OCI-LY1 (cell line): ENCODE results near the gene FGFR1OP2.

Experiments used
- H2AFZ ChIP-seq: fragments of 200-600 bp; sonication (generic), shearing (Covaris generic); 2 replicates; pipeline ENCODE4 v1.6.0; 2014; ENCODE audit warnings: antibody characterized with exemption, mild to moderate bottlenecking, low read length
- H3F3A ChIP-seq: fragments of 200-600 bp; sonication (generic), shearing (Covaris generic); 2 replicates; pipeline ENCODE4 v1.6.0; 2014; ENCODE audit warnings: mild to moderate bottlenecking, antibody characterized with exemption, low read length, moderate library complexity; ENCODE audit not compliant: insufficient read depth
- H3K27ac ChIP-seq: fragments of 200-600 bp; sonication (generic); 2 replicates; pipeline ENCODE4 v1.5.1; 2014; ENCODE audit warnings: low read length, mixed run types, mild to moderate bottlenecking, low read depth; ENCODE audit not compliant: poor library complexity, severe bottlenecking
- H3K27me3 ChIP-seq: fragments of 200-600 bp; sonication (generic); 2 replicates; pipeline ENCODE4 v1.6.0; 2014; ENCODE audit warnings: antibody characterized with exemption, mild to moderate bottlenecking, low read length, moderate library complexity; ENCODE audit not compliant: insufficient read depth
- H3K36me3 ChIP-seq: fragments of 200-600 bp; sonication (generic); 2 replicates; pipeline ENCODE4 v1.6.1; 2014; ENCODE audit warnings: mild to moderate bottlenecking, antibody characterized with exemption, low read length, moderate library complexity, mixed read lengths; ENCODE audit not compliant: insufficient read depth
- H3K4me1 ChIP-seq: fragments of 200-600 bp; sonication (generic); 2 replicates; pipeline ENCODE4 v1.5.1; 2014; ENCODE audit warnings: mild to moderate bottlenecking, low read length, moderate library complexity; ENCODE audit not compliant: insufficient read depth, severe bottlenecking
- H3K4me2 ChIP-seq: fragments of 200-600 bp; sonication (generic), shearing (Covaris generic); 2 replicates; pipeline ENCODE4 v1.6.1; 2014; ENCODE audit warnings: low read length
- H3K4me3 ChIP-seq: fragments of 200-600 bp; sonication (generic); 2 replicates; pipeline ENCODE4 v1.5.1; 2014; ENCODE audit warnings: low read length, low read depth, mild to moderate bottlenecking, mixed read lengths; ENCODE audit not compliant: poor library complexity, severe bottlenecking
- H3K79me2 ChIP-seq: fragments of 200-600 bp; shearing (Covaris generic); 2 replicates; pipeline ENCODE4 v1.6.1; 2016; ENCODE audit warnings: mixed run types, low read length, mixed read lengths; ENCODE audit not compliant: insufficient read depth
- H3K9ac ChIP-seq: fragments of 200-600 bp; sonication (generic), shearing (Covaris generic); 2 replicates; pipeline ENCODE4 v1.6.1; 2014; ENCODE audit warnings: mild to moderate bottlenecking, low read length, mixed read lengths
- H3K9me2 ChIP-seq: fragments of 200-600 bp; sonication (generic), shearing (Covaris generic); 2 replicates; pipeline ENCODE4 v1.6.1; 2014; ENCODE audit warnings: low read depth, mild to moderate bottlenecking, low read length, mixed read lengths
- H3K9me3 ChIP-seq: fragments of 200-600 bp; shearing (Covaris generic); 2 replicates; pipeline ENCODE4 v1.6.1; 2014; ENCODE audit warnings: low read length, mixed read lengths
- H4K20me1 ChIP-seq: fragments of 200-600 bp; sonication (generic), shearing (Covaris generic); 2 replicates; pipeline ENCODE4 v1.6.0; 2016; ENCODE audit warnings: mild to moderate bottlenecking, low read length; ENCODE audit not compliant: insufficient read depth
- EZH2 ChIP-seq: fragments of 200-600 bp; sonication (generic), shearing (Covaris generic); IDR thresholded peaks from 2 replicates; pipeline ENCODE4 v1.8.0; 2017; ENCODE audit warnings: borderline replicate concordance, mixed run types, mild to moderate bottlenecking, antibody characterized with exemption, low read length, moderate library complexity, mixed read lengths
- TF ChIP-seq, protein P1 (sequence below): fragments of 200-600 bp; sonication (generic), shearing (Covaris generic); IDR thresholded peaks from 2 replicates; pipeline ENCODE4 v1.5.1; 2017; ENCODE audit warnings: mild to moderate bottlenecking, antibody characterized with exemption, low read length, moderate library complexity, mixed read lengths

The FGFR1OP2 gene

DNA sequence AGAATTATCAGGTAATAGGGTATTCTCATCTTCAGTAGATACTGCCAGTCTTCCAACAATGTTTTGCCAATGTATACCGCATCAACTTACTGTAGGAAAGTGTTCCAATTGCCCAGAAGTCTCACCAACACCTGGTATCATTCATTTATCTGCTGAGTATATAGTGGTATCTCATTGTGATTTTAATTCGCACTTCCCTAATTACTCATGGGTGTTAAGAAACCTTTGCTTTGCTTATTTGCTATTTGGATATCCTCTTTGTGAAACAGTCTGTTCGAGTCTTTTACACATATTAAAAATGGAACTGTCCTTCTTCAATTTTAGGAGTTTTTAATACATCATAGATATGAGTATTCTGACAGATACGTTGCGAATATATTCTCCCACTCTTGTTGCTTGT lies 69.8 kb downstream of the FGFR1OP2 start:
- H3K79me2 ChIP-seq, result peaks cover 71% of the 10 kb centered on the region

DNA sequence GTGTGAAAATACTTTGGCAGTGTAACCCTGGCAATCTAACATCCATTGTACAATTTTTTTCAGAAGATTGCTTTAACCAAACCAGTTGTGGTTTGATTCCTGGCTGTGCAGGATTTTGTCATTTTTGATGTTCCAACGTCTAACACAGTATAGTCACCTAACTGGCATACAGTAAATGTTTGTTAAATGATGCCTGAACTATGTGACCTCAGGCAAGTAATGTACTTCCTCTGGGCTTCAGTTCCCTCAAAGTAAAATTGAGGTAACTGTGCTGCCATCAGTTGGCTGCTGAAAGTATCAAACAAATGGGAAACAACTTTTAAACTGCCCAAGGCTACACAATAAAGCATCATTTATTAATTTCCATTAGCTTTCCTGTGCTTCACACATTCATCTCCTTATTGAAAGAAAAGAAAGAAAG lies 71.6 kb downstream of the FGFR1OP2 start:
- H3K4me3 ChIP-seq, result no peak overlapping the region
- H3F3A ChIP-seq, result no peaks in the 10 kb centered on the region
- H3K36me3 ChIP-seq, result no peaks in the 10 kb centered on the region
- no peaks in the 10 kb centered on the region for H3K9me3 ChIP-seq
- TF ChIP-seq, protein P1, sequence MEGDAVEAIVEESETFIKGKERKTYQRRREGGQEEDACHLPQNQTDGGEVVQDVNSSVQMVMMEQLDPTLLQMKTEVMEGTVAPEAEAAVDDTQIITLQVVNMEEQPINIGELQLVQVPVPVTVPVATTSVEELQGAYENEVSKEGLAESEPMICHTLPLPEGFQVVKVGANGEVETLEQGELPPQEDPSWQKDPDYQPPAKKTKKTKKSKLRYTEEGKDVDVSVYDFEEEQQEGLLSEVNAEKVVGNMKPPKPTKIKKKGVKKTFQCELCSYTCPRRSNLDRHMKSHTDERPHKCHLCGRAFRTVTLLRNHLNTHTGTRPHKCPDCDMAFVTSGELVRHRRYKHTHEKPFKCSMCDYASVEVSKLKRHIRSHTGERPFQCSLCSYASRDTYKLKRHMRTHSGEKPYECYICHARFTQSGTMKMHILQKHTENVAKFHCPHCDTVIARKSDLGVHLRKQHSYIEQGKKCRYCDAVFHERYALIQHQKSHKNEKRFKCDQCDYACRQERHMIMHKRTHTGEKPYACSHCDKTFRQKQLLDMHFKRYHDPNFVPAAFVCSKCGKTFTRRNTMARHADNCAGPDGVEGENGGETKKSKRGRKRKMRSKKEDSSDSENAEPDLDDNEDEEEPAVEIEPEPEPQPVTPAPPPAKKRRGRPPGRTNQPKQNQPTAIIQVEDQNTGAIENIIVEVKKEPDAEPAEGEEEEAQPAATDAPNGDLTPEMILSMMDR, result peak; percentile 53; the same call in 1 of the 2 replicates
- no peak for TF ChIP-seq EZH2
- H2AFZ ChIP-seq, result no peak overlapping the region
- H3K9me2 ChIP-seq, result no peaks in the 10 kb centered on the region
- peaks cover 65% of the 10 kb centered on the region for H3K79me2 ChIP-seq
- peak overlapping the region; percentile 27 for H3K27ac ChIP-seq
- H3K27me3 ChIP-seq, result no peaks in the 10 kb centered on the region
- H3K9ac ChIP-seq, result no peak overlapping the region
- H3K4me1 ChIP-seq, result peaks cover 85% of the 10 kb centered on the region
- peak overlapping the region; percentile 2; the same call in 1 of the 2 replicates for H3K4me2 ChIP-seq
- H4K20me1 ChIP-seq, result no peaks in the 10 kb centered on the region

More for the DNA sequence above, 69.8 kb downstream of the FGFR1OP2 start:
- no peaks in the 10 kb centered on the region for H3K9me3 ChIP-seq
- H3K27ac ChIP-seq, result peak overlapping the region; percentile 74
- H3K27me3 ChIP-seq, result no peaks in the 10 kb centered on the region
- no peak overlapping the region for H2AFZ ChIP-seq
- H3K9ac ChIP-seq, result peak overlapping the region; percentile 23; the same call in 1 of the 2 replicates
- H3K9me2 ChIP-seq, result no peaks in the 10 kb centered on the region
- H4K20me1 ChIP-seq, result no peaks in the 10 kb centered on the region
- TF ChIP-seq, protein P1, result no peak
- no peak overlapping the region for H3K4me3 ChIP-seq
- H3K4me2 ChIP-seq, result peak overlapping the region; percentile 32; the same call in 1 of the 2 replicates
- no peaks in the 10 kb centered on the region for H3F3A ChIP-seq
- peaks cover 93% of the 10 kb centered on the region for H3K4me1 ChIP-seq
- H3K36me3 ChIP-seq, result no peaks in the 10 kb centered on the region

DNA sequence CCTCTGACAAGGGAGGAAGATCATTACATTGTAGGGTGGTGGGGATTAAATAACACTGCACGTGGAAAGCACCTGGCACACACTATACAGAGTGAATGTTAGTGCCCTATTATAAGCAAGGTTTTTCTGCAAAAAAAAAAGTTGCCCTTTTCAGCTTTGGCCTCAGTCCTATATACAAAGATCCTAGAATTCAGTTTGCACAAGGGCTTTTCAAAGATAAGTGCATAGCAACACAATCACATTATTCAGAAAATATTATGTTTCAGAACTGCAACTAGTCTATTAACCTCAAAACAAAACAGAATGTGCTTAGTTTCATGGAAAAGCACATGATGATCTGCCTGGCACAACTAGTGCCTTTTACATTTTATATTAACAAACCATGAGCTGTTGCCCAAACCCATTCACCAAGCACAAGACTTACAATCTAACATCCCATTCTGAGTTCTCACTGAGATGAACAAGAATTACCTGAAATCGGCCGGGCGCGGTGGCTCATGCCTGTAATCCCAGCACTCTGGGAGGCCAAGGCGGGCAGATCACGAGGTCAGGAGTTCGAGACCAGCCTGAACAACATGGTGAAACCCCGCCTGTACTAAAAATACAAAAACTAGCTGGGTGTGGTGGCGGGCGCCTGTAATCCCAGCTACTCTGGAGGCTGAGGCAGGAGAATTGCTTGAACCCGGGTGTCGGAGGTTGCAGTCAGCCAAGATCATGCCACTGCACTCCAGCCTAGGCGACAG lies 74.1 kb downstream of the FGFR1OP2 start:
- Histone ChIP-seq H4K20me1 (no peaks in the 10 kb centered on the region), H3K4me1 (peaks cover 75% of the 10 kb centered on the region), H2AFZ (no peak overlapping the region), H3K9me3 (no peaks in the 10 kb centered on the region), H3K27me3 (no peaks in the 10 kb centered on the region), H3F3A (no peaks in the 10 kb centered on the region), H3K36me3 (no peaks in the 10 kb centered on the region), H3K9ac (no peak overlapping the region; the same call in 1 of the 2 replicates), H3K4me3 (peak overlapping the region; percentile 94), H3K4me2 (peak overlapping the region; percentile 98), H3K9me2 (no peaks in the 10 kb centered on the region), H3K27ac (peak overlapping the region; percentile 71), H3K79me2 (peaks cover 48% of the 10 kb centered on the region)
- TF ChIP-seq, protein P1, result no peak
- no peak for TF ChIP-seq EZH2
